Naive thymus-derived CD8-positive, alpha-beta T cell (primary cell): ENCODE data around the gene MIOX. TPM values are rescaled to one million over a fixed set of nuclear protein-coding genes. Genes with fewer than 3 reads are reported as not detected.
"Not testable (repeated sequence)": the region's sequence is repeated elsewhere in the genome, so short reads cannot be mapped to it uniquely, and the experiment has no call there.

Source experiments
- ATAC-seq, 2 donors: fragments of 150-1000 bp; cut with Tn5 transposase in 1 of 2; sonication (Bioruptor Pico), chemical (Tn5 transposase) in 1 of 2; 1 replicate in 1 of 2; 2 replicates in 1 of 2; pipeline ENCODE4 v1.10.0; 2021; ENCODE audit warnings: mild to moderate bottlenecking in 2 of 2, moderate library complexity in 2 of 2
- POLR2A ChIA-PET: fragments of 350-600 bp; sonication (Branson Sonifier 250); formaldehyde crosslinking; loops from one replicate; lab custom pipeline; 2021; ENCODE audit warnings: antibody characterized with exemption; lab: Charles Lee
- DNase-seq, 10 donors: peaks; one replicate each; pipeline versions ENCODE4 v3.0.0 to v3.0.0-alpha.2; 2020 to 2022
- H3K27ac Mint-ChIP-seq, 10 donors: one replicate each; pipeline ENCODE4 v1.8.0; 2020 to 2022; ENCODE audit warnings: mild to moderate bottlenecking in 10 of 10, mixed read lengths in 10 of 10, moderate library complexity in 4 of 10, inconsistent platforms in 1 of 10
- H3K27me3 Mint-ChIP-seq, 5 donors: one replicate each; pipeline ENCODE4 v1.8.0; 2021 to 2022; ENCODE audit warnings: mixed read lengths in 5 of 5
- H3K36me3 Mint-ChIP-seq, 3 donors: one replicate each; pipeline ENCODE4 v1.8.0; 2020 to 2022; ENCODE audit warnings: mixed read lengths in 3 of 3, mild to moderate bottlenecking in 2 of 3, inconsistent platforms in 1 of 3
- H3K4me1 Mint-ChIP-seq, 4 donors: one replicate each; pipeline ENCODE4 v1.8.0; 2021 to 2022; ENCODE audit warnings: mixed read lengths in 4 of 4
- H3K4me3 Mint-ChIP-seq, 10 donors: one replicate each; pipeline ENCODE4 v1.8.0; 2020 to 2022; ENCODE audit warnings: mild to moderate bottlenecking in 10 of 10, mixed read lengths in 10 of 10, moderate library complexity in 6 of 10, inconsistent platforms in 1 of 10
- H3K9me3 Mint-ChIP-seq, 9 donors: one replicate each; pipeline ENCODE4 v1.8.0; 2020 to 2022; ENCODE audit warnings: mixed read lengths in 9 of 9, mild to moderate bottlenecking in 3 of 9, inconsistent platforms in 1 of 9, moderate library complexity in 1 of 9
- polyA plus RNA-seq, 3 donors: library from polyadenylated mRNA; unstranded; fragments of 300-500 nt; fragmentation: Illumina TruSeq; gene quantifications; one replicate each; pipeline ENCODE4 v1.2.3, GENCODE V29; 2021
- total RNA-seq, 8 experiments: library from RNA in 2 of 8; stranded (reverse) in 2 of 8; gene quantifications; one replicate each; pipeline ENCODE4 v1.2.3 and lab custom pipeline; 2021 to 2026

Gene MIOX
- total and polyA plus RNA-seq, 5 experiments from 2014 or later, result 0.39 to 0.52 TPM; not detected in 3

- Mint-ChIP-seq H3K9me3 (no peaks in the 10 kb centered on the region), H3K36me3 (peaks cover 0 to 14% (median 0%) of the 10 kb centered on the region in 3 donors), H3K27ac (peak overlapping the region; percentile 85 to 100 (median 96)), H3K4me3 (peak overlapping the region; percentile 87 to 96 (median 94)), H3K27me3 (no peaks in the 10 kb centered on the region), H3K4me1 (peaks cover 5 to 25% (median 16%) of the 10 kb centered on the region in 4 donors)
- DNase-seq (no peak), ATAC-seq (no peak)
- POLR2A ChIA-PET, result interaction anchor here (1.3 to 7.9 kb wide), 14 partner anchors 10 to 308 kb away, joined by 3 to 128 read pairs (median 5); partner anchors contain the start of genes ARSA, CHKB, SCO2 and SELENOO
Measured at GRCh38 chr22:50508897-50509296, 22.2 kb downstream of the MIOX start.

- Mint-ChIP-seq H3K27me3 (no peaks in the 10 kb centered on the region), H3K36me3 (peaks cover 0 to 29% (median 2%) of the 10 kb centered on the region in 3 donors), H3K9me3 (no peaks in the 10 kb centered on the region), H3K4me3 (no peak overlapping the region), H3K4me1 (peaks cover 14 to 37% (median 25%) of the 10 kb centered on the region in 4 donors), H3K27ac (no peak overlapping the region)
- DNase-seq (no peak), ATAC-seq (no peak)
- POLR2A ChIA-PET, result interaction anchor here (0.5 to 0.7 kb wide), 2 partner anchors 12 to 115 kb away, joined by 3 to 5 read pairs; partner anchors contain the start of gene SCO2
Measured at GRCh38 chr22:50513175-50513574, 26.5 kb downstream of the MIOX start.

- Mint-ChIP-seq H3K36me3 (peaks cover 0 to 46% (median 3%) of the 10 kb centered on the region in 3 donors), H3K27ac (no peak overlapping the region), H3K4me3 (no peak overlapping the region), H3K27me3 (no peaks in the 10 kb centered on the region), H3K4me1 (peaks cover 9 to 24% (median 15%) of the 10 kb centered on the region in 4 donors), H3K9me3 (no peaks in the 10 kb centered on the region)
- DNase-seq, result no peak
- POLR2A ChIA-PET, result interaction anchor here (0.7 to 2.2 kb wide), 4 partner anchors 9 to 265 kb away, joined by 3 to 10 read pairs (median 4); partner anchors contain the start of genes HDAC10, SCO2 and TYMP
- no peak for ATAC-seq
Measured at GRCh38 chr22:50516068-50516467, 29.4 kb downstream of the MIOX start.

- DNase-seq, result no peak
- peaks cover 9 to 24% (median 15%) of the 10 kb centered on the region in 4 donors for H3K4me1 Mint-ChIP-seq
- ATAC-seq, result no peak
- no peaks in the 10 kb centered on the region for H3K9me3 Mint-ChIP-seq
- H3K36me3 Mint-ChIP-seq, result peaks cover 0 to 45% (median 3%) of the 10 kb centered on the region in 3 donors
- H3K27ac Mint-ChIP-seq, result no peak overlapping the region
- no peak overlapping the region for H3K4me3 Mint-ChIP-seq
- POLR2A ChIA-PET, result interaction anchor here (0.6 to 1.2 kb wide), 2 partner anchors 9 to 65 kb away, joined by 3 to 7 read pairs; partner anchors contain the start of gene SCO2
- no peaks in the 10 kb centered on the region for H3K27me3 Mint-ChIP-seq
Measured at GRCh38 chr22:50516891-50517290, 30.2 kb downstream of the MIOX start.

DNA sequence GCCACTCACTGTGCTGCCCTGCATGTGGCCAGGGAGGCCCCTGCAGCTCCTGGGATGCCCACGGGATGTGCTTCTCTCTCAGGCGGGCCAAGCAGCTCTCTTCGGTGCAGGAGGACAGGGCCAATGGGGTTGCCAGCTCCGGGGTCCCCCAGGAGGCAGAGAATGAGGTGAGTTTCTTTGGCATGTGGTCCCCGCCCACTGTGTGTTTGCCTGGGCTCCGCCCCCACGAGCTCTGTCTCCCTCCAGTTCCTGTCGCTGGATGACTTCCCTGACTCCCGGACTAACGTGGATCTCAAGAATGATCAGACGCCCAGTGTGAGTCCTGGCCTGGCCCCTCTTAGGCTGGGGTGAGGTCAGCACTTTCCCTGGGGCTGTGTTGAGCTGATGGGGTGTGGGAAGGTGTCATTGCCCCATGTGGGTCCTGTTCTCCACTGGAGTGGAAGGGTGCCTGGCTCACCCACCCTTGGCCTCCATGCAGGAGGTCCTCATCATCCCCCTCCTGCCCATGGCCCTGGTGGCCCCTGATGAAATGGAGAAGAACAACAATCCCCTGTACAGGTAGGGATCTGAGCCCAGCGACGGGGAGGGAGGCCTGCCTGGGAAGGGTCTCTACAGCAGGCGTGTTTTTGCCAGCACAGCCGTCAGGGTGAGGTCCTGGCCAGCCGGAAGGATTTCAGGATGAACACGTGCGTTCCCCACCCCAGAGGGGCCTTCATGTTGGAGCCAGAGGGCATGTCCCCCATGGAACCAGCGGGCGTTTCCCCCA, 31.0 kb downstream of the MIOX start:
- no peak overlapping the region for H3K4me3 Mint-ChIP-seq
- H3K4me1 Mint-ChIP-seq, result peaks cover 7 to 20% (median 15%) of the 10 kb centered on the region in 4 donors
- no peaks in the 10 kb centered on the region for H3K9me3 Mint-ChIP-seq
- ATAC-seq, result no peak
- H3K27me3 Mint-ChIP-seq, result no peaks in the 10 kb centered on the region
- peaks cover 0 to 41% (median 3%) of the 10 kb centered on the region in 3 donors for H3K36me3 Mint-ChIP-seq
- no peak overlapping the region for H3K27ac Mint-ChIP-seq
- DNase-seq, result no peak
- POLR2A ChIA-PET, result interaction anchor here (1.2 kb wide), 2 partner anchors 8 to 20 kb away, joined by 3 read pairs; partner anchors contain the start of gene SCO2

- no peaks in the 10 kb centered on the region for H3K27me3 Mint-ChIP-seq
- no peak for DNase-seq
- POLR2A ChIA-PET, result interaction anchor here (1.1 to 1.2 kb wide), 2 partner anchors 12 to 20 kb away, joined by 3 to 8 read pairs; partner anchors contain the start of genes LMF2 and NCAPH2
- peaks cover 0 to 42% (median 3%) of the 10 kb centered on the region in 3 donors for H3K36me3 Mint-ChIP-seq
- no peak for ATAC-seq
- no peaks in the 10 kb centered on the region for H3K9me3 Mint-ChIP-seq
- no peak overlapping the region for H3K27ac Mint-ChIP-seq
- H3K4me1 Mint-ChIP-seq, result peaks cover 8 to 24% (median 15%) of the 10 kb centered on the region in 4 donors
- no peak overlapping the region for H3K4me3 Mint-ChIP-seq
Measured at GRCh38 chr22:50518606-50519005, 31.9 kb downstream of the MIOX start.

- Mint-ChIP-seq H3K9me3 (no peaks in the 10 kb centered on the region), H3K4me3 (no peak overlapping the region), H3K4me1 (peaks cover 8 to 24% (median 13%) of the 10 kb centered on the region in 4 donors), H3K36me3 (peaks cover 0 to 42% (median 3%) of the 10 kb centered on the region in 3 donors), H3K27me3 (no peaks in the 10 kb centered on the region), H3K27ac (no peak overlapping the region)
- DNase-seq (no peak), ATAC-seq (no peak)
- POLR2A ChIA-PET, result interaction anchor here (1.0 to 1.1 kb wide), 2 partner anchors 10 to 12 kb away, joined by 5 to 8 read pairs; partner anchors contain the start of genes LMF2 and NCAPH2
Measured at GRCh38 chr22:50519151-50519550, 32.5 kb downstream of the MIOX start.

DNA sequence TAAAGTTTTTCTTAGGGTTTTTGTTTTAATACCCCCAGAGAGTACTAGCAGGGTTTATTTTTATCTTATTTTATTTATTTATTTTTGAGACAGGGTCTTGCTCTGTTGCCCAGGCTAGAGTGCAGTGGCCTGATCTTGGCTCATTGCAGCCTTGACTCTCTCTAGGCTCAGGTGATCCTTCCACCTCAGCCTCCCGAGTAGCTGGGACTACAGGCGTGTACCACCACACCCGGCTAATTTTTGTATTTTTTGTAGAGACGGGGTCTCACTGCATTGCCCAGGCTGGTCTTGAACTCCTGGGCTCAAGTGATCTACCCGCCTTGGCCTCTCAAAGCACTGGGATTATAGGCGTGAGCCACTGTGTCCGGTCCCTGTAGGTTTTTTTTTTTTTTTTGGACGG, 33.5 kb downstream of the MIOX start:
- Mint-ChIP-seq H3K27ac (peak overlapping the region in 1 of 10 donors; percentile 34), H3K36me3 (peaks cover 0 to 39% (median 3%) of the 10 kb centered on the region in 3 donors), H3K4me1 (peaks cover 9 to 23% (median 14%) of the 10 kb centered on the region in 4 donors)
- ATAC-seq, H3K4me3 Mint-ChIP-seq, H3K9me3 Mint-ChIP-seq, POLR2A ChIA-PET, DNase-seq, H3K27me3 Mint-ChIP-seq: not testable (repeated sequence)

GRCh38 chr22:50520826-50521453, 34.3 kb downstream of the MIOX start:
- peak overlapping the region in 1 of 10 donors; percentile 50 for H3K27ac Mint-ChIP-seq
- H3K4me1 Mint-ChIP-seq, result peaks cover 8 to 19% (median 10%) of the 10 kb centered on the region in 4 donors
- POLR2A ChIA-PET, result interaction anchor here (5.6 kb wide), 1 partner anchor 13 kb away, joined by 128 read pairs; the partner anchor contains the start of genes LMF2 and NCAPH2
- H3K36me3 Mint-ChIP-seq, result peaks cover 0 to 36% (median 1%) of the 10 kb centered on the region in 3 donors
- DNase-seq (no peak), ATAC-seq (no peak)
- no peaks in the 10 kb centered on the region for H3K27me3 Mint-ChIP-seq
- no peaks in the 10 kb centered on the region for H3K9me3 Mint-ChIP-seq
- H3K4me3 Mint-ChIP-seq, result peak overlapping the region in 1 of 10 donors; percentile 32

DNA sequence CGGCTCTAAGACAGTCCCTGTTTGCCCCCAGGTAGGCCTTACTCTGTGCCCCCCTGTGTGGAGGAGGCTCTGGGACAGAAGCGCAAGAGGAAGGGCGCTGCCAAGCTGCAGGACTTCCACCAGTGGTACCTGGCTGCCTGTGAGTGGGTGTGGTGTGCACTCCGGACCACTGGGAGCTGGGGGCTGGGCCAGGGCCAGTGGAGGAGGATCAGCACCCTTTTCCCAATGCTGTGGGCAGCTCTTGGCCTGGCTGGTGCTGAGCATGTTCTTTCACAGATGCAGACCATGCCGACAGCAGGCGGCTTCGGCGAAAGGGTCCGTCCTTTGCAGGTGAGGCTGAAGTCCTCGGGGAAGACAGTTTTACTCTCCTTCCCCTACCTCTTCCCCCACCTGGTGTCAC, 35.1 kb downstream of the MIOX start:
- H3K36me3 Mint-ChIP-seq, result peaks cover 0 to 28% (median 1%) of the 10 kb centered on the region in 3 donors
- POLR2A ChIA-PET, result interaction anchor here (1.4 to 5.6 kb wide), 2 partner anchors 13 to 41 kb away, joined by 3 to 128 read pairs; partner anchors contain the start of genes LMF2, NCAPH2 and SYCE3
- no peak overlapping the region for H3K4me3 Mint-ChIP-seq
- H3K9me3 Mint-ChIP-seq, result no peaks in the 10 kb centered on the region
- no peak overlapping the region for H3K27ac Mint-ChIP-seq
- no peaks in the 10 kb centered on the region for H3K27me3 Mint-ChIP-seq
- H3K4me1 Mint-ChIP-seq, result peaks cover 7 to 17% (median 11%) of the 10 kb centered on the region in 4 donors
- DNase-seq (no peak), ATAC-seq (no peak)

- H3K4me3 Mint-ChIP-seq, result peak overlapping the region in 2 of 10 donors; percentile 4 to 34
- no peak for DNase-seq
- H3K27me3 Mint-ChIP-seq, result no peaks in the 10 kb centered on the region
- no peaks in the 10 kb centered on the region for H3K9me3 Mint-ChIP-seq
- H3K4me1 Mint-ChIP-seq, result peaks cover 12 to 22% (median 17%) of the 10 kb centered on the region in 4 donors
- ATAC-seq, result no peak
- no peak overlapping the region for H3K27ac Mint-ChIP-seq
- POLR2A ChIA-PET, result interaction anchor here (1.2 to 5.6 kb wide), 5 partner anchors 14 to 179 kb away, joined by 3 to 128 read pairs (median 3); partner anchors contain the start of genes KLHDC7B, LMF2, NCAPH2 and PPP6R2
- H3K36me3 Mint-ChIP-seq, result peaks cover 0 to 28% (median 1%) of the 10 kb centered on the region in 3 donors
Measured at GRCh38 chr22:50522208-50522805, 35.6 kb downstream of the MIOX start.
